ENCODE results near the gene FEZ2.

GRCh38 chr2:36507408-36507812 is 90.6 kb downstream of the FEZ2 start:
- TF ChIP-seq, protein P1, sequence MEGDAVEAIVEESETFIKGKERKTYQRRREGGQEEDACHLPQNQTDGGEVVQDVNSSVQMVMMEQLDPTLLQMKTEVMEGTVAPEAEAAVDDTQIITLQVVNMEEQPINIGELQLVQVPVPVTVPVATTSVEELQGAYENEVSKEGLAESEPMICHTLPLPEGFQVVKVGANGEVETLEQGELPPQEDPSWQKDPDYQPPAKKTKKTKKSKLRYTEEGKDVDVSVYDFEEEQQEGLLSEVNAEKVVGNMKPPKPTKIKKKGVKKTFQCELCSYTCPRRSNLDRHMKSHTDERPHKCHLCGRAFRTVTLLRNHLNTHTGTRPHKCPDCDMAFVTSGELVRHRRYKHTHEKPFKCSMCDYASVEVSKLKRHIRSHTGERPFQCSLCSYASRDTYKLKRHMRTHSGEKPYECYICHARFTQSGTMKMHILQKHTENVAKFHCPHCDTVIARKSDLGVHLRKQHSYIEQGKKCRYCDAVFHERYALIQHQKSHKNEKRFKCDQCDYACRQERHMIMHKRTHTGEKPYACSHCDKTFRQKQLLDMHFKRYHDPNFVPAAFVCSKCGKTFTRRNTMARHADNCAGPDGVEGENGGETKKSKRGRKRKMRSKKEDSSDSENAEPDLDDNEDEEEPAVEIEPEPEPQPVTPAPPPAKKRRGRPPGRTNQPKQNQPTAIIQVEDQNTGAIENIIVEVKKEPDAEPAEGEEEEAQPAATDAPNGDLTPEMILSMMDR (IDR thresholded peaks at IDR 0.05), result peak; percentile 83
- no peak for TF ChIP-seq EZH2phosphoT487 (IDR thresholded peaks at IDR 0.05)

Measured in neural progenitor cell (in vitro differentiated cells).